ENCODE results near the gene NFATC2. TPM values are rescaled to one million over a fixed set of nuclear protein-coding genes. Genes with fewer than 3 reads are reported as not detected.

Gene NFATC2
- total RNA-seq, 4 donors from 2014 or later: 8.8 to 15.6 (median 13.0) TPM

DNA sequence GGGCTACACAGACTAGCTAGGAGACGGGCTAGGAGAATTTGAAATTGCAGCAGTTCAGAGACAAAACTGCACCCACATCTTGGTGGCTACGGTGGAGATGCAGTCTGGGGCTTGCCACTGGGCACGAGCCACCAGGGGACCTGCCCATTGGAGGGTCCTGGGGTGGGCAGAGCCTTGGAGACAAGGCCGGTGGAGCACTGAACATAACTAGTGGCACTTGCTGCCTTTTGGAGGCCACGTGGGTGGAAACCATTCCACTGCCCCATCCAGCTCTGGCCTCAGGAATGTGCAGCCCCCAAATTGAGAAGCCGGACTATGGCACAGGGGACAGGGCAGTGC, 113.4 kb downstream of the NFATC2 start:
- H3K9me3 ChIP-seq: no peaks in the 10 kb centered on the region
- no peak for DNase-seq (ENCODE audit: extremely low spot score)
- intact Hi-C loops (cut with DNase I): no loop called here
- no peak overlapping the region for H3K4me3 ChIP-seq
- peaks cover 11 to 20% (median 16%) of the 10 kb centered on the region in 4 donors for H3K4me1 ChIP-seq
- 94% methylated on average over 3 of the region's 6 CpGs for WGBS
- no peaks in the 10 kb centered on the region for H3K27me3 ChIP-seq
- no peak overlapping the region for H3K27ac ChIP-seq (replicated peaks in 1 of 4)
- H3K36me3 ChIP-seq: peaks cover 0 to 32% (median 13%) of the 10 kb centered on the region in 4 donors
- TF ChIP-seq POLR2AphosphoS5 (IDR thresholded peaks at IDR 0.05): no peak
- TF ChIP-seq POLR2A (IDR thresholded peaks at IDR 0.05; ENCODE audit: low read depth): no peak
- TF ChIP-seq EP300 (IDR thresholded peaks at IDR 0.05): no peak
- TF ChIP-seq, protein P1, sequence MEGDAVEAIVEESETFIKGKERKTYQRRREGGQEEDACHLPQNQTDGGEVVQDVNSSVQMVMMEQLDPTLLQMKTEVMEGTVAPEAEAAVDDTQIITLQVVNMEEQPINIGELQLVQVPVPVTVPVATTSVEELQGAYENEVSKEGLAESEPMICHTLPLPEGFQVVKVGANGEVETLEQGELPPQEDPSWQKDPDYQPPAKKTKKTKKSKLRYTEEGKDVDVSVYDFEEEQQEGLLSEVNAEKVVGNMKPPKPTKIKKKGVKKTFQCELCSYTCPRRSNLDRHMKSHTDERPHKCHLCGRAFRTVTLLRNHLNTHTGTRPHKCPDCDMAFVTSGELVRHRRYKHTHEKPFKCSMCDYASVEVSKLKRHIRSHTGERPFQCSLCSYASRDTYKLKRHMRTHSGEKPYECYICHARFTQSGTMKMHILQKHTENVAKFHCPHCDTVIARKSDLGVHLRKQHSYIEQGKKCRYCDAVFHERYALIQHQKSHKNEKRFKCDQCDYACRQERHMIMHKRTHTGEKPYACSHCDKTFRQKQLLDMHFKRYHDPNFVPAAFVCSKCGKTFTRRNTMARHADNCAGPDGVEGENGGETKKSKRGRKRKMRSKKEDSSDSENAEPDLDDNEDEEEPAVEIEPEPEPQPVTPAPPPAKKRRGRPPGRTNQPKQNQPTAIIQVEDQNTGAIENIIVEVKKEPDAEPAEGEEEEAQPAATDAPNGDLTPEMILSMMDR (IDR thresholded peaks at IDR 0.05): no peak

GRCh38 chr20:51428401-51429143, 113.9 kb downstream of the NFATC2 start:
- intact Hi-C loops (cut with DNase I): no loop called here
- H3K27me3 ChIP-seq: no peaks in the 10 kb centered on the region
- DNase-seq (ENCODE audit: extremely low spot score): no peak
- 34% methylated on average over 23 of the region's 25 CpGs for WGBS
- H3K9me3 ChIP-seq: no peaks in the 10 kb centered on the region
- TF ChIP-seq POLR2AphosphoS5 (IDR thresholded peaks at IDR 0.05) (peak in 1 of 2 donors; percentile 48), EP300 (IDR thresholded peaks at IDR 0.05) (no peak), POLR2A (IDR thresholded peaks at IDR 0.05; ENCODE audit: low read depth) (no peak)
- TF ChIP-seq, protein P1 (IDR thresholded peaks at IDR 0.05): no peak
- peak overlapping the region in 3 of 4 donors; percentile 17 to 59 (median 49) for H3K27ac ChIP-seq (replicated peaks in 1 of 4)
- H3K4me1 ChIP-seq: peaks cover 11 to 20% (median 16%) of the 10 kb centered on the region in 4 donors
- peak overlapping the region; percentile 20 to 31 (median 24) for H3K4me3 ChIP-seq
- peaks cover 0 to 27% (median 12%) of the 10 kb centered on the region in 4 donors for H3K36me3 ChIP-seq

GRCh38 chr20:51427651-51428291, 114.7 kb downstream of the NFATC2 start:
- no peak overlapping the region for H3K4me3 ChIP-seq
- WGBS: 88% methylated on average over 14 of the region's 14 CpGs
- no peaks in the 10 kb centered on the region for H3K9me3 ChIP-seq
- H3K27me3 ChIP-seq: no peaks in the 10 kb centered on the region
- H3K27ac ChIP-seq (replicated peaks in 1 of 4): peak overlapping the region; percentile 6 to 59 (median 33)
- peaks cover 11 to 20% (median 16%) of the 10 kb centered on the region in 4 donors for H3K4me1 ChIP-seq
- no peak for DNase-seq (ENCODE audit: extremely low spot score)
- H3K36me3 ChIP-seq: peaks cover 0 to 20% (median 12%) of the 10 kb centered on the region in 4 donors
- TF ChIP-seq POLR2A (IDR thresholded peaks at IDR 0.05; ENCODE audit: low read depth): no peak
- no peak for TF ChIP-seq EP300 (IDR thresholded peaks at IDR 0.05)
- no peak for TF ChIP-seq POLR2AphosphoS5 (IDR thresholded peaks at IDR 0.05)
- TF ChIP-seq, protein P1 (IDR thresholded peaks at IDR 0.05): no peak
- intact Hi-C loops (cut with DNase I): no loop called here

GRCh38 chr20:51426718-51427650, 115.5 kb downstream of the NFATC2 start:
- intact Hi-C loops (cut with DNase I): no loop called here
- H3K4me1 ChIP-seq: peaks cover 11 to 20% (median 16%) of the 10 kb centered on the region in 4 donors
- 95% methylated on average over 19 of the region's 19 CpGs for WGBS
- peaks cover 0 to 12% (median 6%) of the 10 kb centered on the region in 4 donors for H3K36me3 ChIP-seq
- no peak for DNase-seq (ENCODE audit: extremely low spot score)
- no peaks in the 10 kb centered on the region for H3K9me3 ChIP-seq
- TF ChIP-seq, protein P1 (IDR thresholded peaks at IDR 0.05): no peak
- TF ChIP-seq EP300 (IDR thresholded peaks at IDR 0.05): no peak
- no peak for TF ChIP-seq POLR2A (IDR thresholded peaks at IDR 0.05; ENCODE audit: low read depth)
- TF ChIP-seq POLR2AphosphoS5 (IDR thresholded peaks at IDR 0.05): no peak
- H3K27ac ChIP-seq (replicated peaks in 1 of 4): no peak overlapping the region
- H3K4me3 ChIP-seq: no peak overlapping the region
- H3K27me3 ChIP-seq: no peaks in the 10 kb centered on the region

All from esophagus muscularis mucosa (tissue), 4 donors.